ENCODE results near the gene ZNF521. TPM values are rescaled to one million over a fixed set of nuclear protein-coding genes. Genes with fewer than 3 reads are reported as not detected.

Gene ZNF521
- total RNA-seq, 6 donors from 2014 or later = 4.7 to 37.7 (median 13.8) TPM

DNA sequence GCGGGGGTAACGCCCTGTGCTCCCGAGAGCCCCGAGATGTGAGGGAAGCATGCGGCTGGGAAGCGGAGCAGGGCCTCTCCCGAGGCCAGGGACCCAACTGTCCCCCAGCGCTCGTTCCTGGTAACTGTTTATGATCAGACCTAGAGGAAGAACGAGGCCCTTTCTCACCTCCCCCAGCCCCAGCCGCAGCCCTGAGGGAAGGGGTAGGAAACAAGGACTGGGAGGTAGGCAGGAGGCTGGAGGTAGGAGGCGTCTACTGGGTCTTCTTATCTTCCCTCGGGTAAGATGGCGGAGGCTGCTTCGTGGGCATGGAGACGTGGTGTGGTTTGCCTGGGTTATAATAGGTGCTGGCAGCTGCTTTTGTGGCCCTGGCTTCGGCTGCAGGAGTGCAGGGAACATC lies 335.8 kb downstream of the ZNF521 start:
- no peak overlapping the region for H3K4me3 ChIP-seq
- no peak overlapping the region for H3K27ac ChIP-seq
- ATAC-seq (ENCODE audit: low FRiP score in 2 of 2) (peak in 1 of 2 donors; percentile 35), DNase-seq (no peak)
- TF ChIP-seq POLR2AphosphoS5 (IDR thresholded peaks at IDR 0.05) = no peak
- no peak for TF ChIP-seq EP300 (IDR thresholded peaks at IDR 0.05)
- no peak for TF ChIP-seq POLR2A (IDR thresholded peaks at IDR 0.05)
- TF ChIP-seq, protein P1, sequence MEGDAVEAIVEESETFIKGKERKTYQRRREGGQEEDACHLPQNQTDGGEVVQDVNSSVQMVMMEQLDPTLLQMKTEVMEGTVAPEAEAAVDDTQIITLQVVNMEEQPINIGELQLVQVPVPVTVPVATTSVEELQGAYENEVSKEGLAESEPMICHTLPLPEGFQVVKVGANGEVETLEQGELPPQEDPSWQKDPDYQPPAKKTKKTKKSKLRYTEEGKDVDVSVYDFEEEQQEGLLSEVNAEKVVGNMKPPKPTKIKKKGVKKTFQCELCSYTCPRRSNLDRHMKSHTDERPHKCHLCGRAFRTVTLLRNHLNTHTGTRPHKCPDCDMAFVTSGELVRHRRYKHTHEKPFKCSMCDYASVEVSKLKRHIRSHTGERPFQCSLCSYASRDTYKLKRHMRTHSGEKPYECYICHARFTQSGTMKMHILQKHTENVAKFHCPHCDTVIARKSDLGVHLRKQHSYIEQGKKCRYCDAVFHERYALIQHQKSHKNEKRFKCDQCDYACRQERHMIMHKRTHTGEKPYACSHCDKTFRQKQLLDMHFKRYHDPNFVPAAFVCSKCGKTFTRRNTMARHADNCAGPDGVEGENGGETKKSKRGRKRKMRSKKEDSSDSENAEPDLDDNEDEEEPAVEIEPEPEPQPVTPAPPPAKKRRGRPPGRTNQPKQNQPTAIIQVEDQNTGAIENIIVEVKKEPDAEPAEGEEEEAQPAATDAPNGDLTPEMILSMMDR (IDR thresholded peaks at IDR 0.05) = no peak
- H3K4me1 ChIP-seq = no peaks in the 10 kb centered on the region
- no peaks in the 10 kb centered on the region for H3K27me3 ChIP-seq
- 95% methylated on average over 17 of the region's 17 CpGs for WGBS, 2 donors
- H3K36me3 ChIP-seq = no peaks in the 10 kb centered on the region
- H3K9me3 ChIP-seq = peaks cover 0 to under 1% (median 0%) of the 10 kb centered on the region in 4 donors

Data from upper lobe of left lung (tissue), 6 donors.